Measurements from ENCODE around the gene TCERG1L. TPM values are rescaled to one million over a fixed set of nuclear protein-coding genes. Genes with fewer than 3 reads are reported as not detected.

Gene TCERG1L
- polyA plus RNA-seq, 1 donor from 2014 or later, result 0.53 TPM

DNA sequence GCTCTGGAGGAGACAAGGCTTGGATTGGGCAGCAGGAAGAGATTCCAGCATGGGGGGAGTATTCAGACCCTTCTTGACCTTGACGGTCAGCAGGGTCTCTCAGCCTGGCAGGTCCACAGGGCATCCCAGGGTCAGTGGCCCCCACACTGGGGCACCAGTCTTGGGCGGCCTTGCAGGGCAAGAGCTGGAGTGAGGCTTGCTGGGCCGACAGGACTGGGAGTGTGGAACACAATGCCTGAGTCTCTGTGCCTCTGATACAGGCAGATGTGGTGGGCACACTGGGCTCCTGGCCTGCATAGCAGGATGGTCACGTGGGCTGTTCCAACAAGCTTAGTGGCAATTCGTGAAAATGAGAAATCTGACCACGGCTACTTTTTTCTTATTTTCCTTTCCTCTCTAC, 229.7 kb downstream of the TCERG1L start:
- H3K9ac ChIP-seq (ENCODE audit: low read length), result no peak overlapping the region
- no peaks in the 10 kb centered on the region for H3F3A ChIP-seq (ENCODE audit: insufficient read depth, low read length, poor library complexity, severe bottlenecking)
- no peak overlapping the region for H3K27ac ChIP-seq (ENCODE audit: low read length)
- no peaks in the 10 kb centered on the region for H3K27me3 ChIP-seq (ENCODE audit: insufficient read depth, low read depth, low read length)
- no peaks in the 10 kb centered on the region for H3K9me2 ChIP-seq (ENCODE audit: insufficient read depth, low read length)
- H2AFZ ChIP-seq (ENCODE audit: low read depth, low read length), result no peak overlapping the region
- H4K20me1 ChIP-seq (ENCODE audit: insufficient read depth), result no peaks in the 10 kb centered on the region
- no peak for TF ChIP-seq SMC3 (conservative IDR thresholded peaks at IDR 0.05; ENCODE audit: poor library complexity)
- H3K79me2 ChIP-seq (replicated peaks; ENCODE audit: insufficient read depth, low read length), result no peaks in the 10 kb centered on the region
- H3K4me3 ChIP-seq (ENCODE audit: low read length), result no peak overlapping the region
- H3K9me3 ChIP-seq (ENCODE audit: low read length), result no peaks in the 10 kb centered on the region
- no peaks in the 10 kb centered on the region for H3K36me3 ChIP-seq (ENCODE audit: insufficient read depth, low read length)
- H3K4me2 ChIP-seq (ENCODE audit: low read length), result no peak overlapping the region

DNA sequence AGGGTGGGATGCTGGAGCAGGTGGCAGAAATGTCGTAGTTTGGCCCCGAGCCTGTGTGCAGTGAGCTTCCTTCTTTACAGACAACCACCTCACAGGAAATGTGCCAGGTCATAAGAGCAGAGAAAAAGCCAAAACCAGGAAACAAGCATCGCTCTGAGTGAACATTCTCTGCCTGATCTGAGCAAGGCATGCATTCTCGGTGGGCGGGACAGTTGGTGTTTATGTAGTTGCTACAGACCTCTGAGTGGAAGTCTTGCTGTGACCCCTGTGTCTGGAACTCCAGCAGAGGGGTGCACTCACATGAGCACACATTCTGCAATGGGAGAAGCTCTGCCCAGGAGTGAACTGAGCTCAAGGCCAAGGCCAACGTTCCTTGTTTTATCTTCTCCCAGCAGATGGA, 230.1 kb downstream of the TCERG1L start:
- H2AFZ ChIP-seq (ENCODE audit: low read depth, low read length), result no peak overlapping the region
- no peaks in the 10 kb centered on the region for H3K79me2 ChIP-seq (replicated peaks; ENCODE audit: insufficient read depth, low read length)
- H3K9me2 ChIP-seq (ENCODE audit: insufficient read depth, low read length), result no peaks in the 10 kb centered on the region
- H3K27ac ChIP-seq (ENCODE audit: low read length), result no peak overlapping the region
- no peak for TF ChIP-seq SMC3 (conservative IDR thresholded peaks at IDR 0.05; ENCODE audit: poor library complexity)
- no peak for TF ChIP-seq POLR2AphosphoS5 (IDR thresholded peaks at IDR 0.05)
- no peak for TF ChIP-seq TAF1 (IDR thresholded peaks at IDR 0.05; ENCODE audit: low read depth)
- TF ChIP-seq, protein P1, sequence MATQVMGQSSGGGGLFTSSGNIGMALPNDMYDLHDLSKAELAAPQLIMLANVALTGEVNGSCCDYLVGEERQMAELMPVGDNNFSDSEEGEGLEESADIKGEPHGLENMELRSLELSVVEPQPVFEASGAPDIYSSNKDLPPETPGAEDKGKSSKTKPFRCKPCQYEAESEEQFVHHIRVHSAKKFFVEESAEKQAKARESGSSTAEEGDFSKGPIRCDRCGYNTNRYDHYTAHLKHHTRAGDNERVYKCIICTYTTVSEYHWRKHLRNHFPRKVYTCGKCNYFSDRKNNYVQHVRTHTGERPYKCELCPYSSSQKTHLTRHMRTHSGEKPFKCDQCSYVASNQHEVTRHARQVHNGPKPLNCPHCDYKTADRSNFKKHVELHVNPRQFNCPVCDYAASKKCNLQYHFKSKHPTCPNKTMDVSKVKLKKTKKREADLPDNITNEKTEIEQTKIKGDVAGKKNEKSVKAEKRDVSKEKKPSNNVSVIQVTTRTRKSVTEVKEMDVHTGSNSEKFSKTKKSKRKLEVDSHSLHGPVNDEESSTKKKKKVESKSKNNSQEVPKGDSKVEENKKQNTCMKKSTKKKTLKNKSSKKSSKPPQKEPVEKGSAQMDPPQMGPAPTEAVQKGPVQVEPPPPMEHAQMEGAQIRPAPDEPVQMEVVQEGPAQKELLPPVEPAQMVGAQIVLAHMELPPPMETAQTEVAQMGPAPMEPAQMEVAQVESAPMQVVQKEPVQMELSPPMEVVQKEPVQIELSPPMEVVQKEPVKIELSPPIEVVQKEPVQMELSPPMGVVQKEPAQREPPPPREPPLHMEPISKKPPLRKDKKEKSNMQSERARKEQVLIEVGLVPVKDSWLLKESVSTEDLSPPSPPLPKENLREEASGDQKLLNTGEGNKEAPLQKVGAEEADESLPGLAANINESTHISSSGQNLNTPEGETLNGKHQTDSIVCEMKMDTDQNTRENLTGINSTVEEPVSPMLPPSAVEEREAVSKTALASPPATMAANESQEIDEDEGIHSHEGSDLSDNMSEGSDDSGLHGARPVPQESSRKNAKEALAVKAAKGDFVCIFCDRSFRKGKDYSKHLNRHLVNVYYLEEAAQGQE (IDR thresholded peaks at IDR 0.05; ENCODE audit: borderline replicate concordance), result no peak
- no peak for TF ChIP-seq MXI1 (conservative IDR thresholded peaks at IDR 0.05; ENCODE audit: poor library complexity, severe bottlenecking)
- no peak for TF ChIP-seq RAD21 (conservative IDR thresholded peaks at IDR 0.05)
- TF ChIP-seq EZH2 (IDR thresholded peaks at IDR 0.05; ENCODE audit: borderline replicate concordance, insufficient read depth, low read length, poor library complexity, severe bottlenecking), result no peak
- no peak for TF ChIP-seq EP300 (conservative IDR thresholded peaks at IDR 0.05; ENCODE audit: poor library complexity, severe bottlenecking)
- TF ChIP-seq, protein P2, sequence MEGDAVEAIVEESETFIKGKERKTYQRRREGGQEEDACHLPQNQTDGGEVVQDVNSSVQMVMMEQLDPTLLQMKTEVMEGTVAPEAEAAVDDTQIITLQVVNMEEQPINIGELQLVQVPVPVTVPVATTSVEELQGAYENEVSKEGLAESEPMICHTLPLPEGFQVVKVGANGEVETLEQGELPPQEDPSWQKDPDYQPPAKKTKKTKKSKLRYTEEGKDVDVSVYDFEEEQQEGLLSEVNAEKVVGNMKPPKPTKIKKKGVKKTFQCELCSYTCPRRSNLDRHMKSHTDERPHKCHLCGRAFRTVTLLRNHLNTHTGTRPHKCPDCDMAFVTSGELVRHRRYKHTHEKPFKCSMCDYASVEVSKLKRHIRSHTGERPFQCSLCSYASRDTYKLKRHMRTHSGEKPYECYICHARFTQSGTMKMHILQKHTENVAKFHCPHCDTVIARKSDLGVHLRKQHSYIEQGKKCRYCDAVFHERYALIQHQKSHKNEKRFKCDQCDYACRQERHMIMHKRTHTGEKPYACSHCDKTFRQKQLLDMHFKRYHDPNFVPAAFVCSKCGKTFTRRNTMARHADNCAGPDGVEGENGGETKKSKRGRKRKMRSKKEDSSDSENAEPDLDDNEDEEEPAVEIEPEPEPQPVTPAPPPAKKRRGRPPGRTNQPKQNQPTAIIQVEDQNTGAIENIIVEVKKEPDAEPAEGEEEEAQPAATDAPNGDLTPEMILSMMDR (IDR thresholded peaks at IDR 0.05; ENCODE audit: poor library complexity, severe bottlenecking), result no peak
- H3K4me3 ChIP-seq (ENCODE audit: low read length), result no peak overlapping the region
- H3K36me3 ChIP-seq (ENCODE audit: insufficient read depth, low read length), result no peaks in the 10 kb centered on the region
- no peaks in the 10 kb centered on the region for H4K20me1 ChIP-seq (ENCODE audit: insufficient read depth)
- H3F3A ChIP-seq (ENCODE audit: insufficient read depth, low read length, poor library complexity, severe bottlenecking), result no peaks in the 10 kb centered on the region
- no peaks in the 10 kb centered on the region for H3K9me3 ChIP-seq (ENCODE audit: low read length)
- no peaks in the 10 kb centered on the region for H3K27me3 ChIP-seq (ENCODE audit: insufficient read depth, low read depth, low read length)
- H3K4me2 ChIP-seq (ENCODE audit: low read length), result no peak overlapping the region
- no peak overlapping the region for H3K9ac ChIP-seq (ENCODE audit: low read length)

DNA sequence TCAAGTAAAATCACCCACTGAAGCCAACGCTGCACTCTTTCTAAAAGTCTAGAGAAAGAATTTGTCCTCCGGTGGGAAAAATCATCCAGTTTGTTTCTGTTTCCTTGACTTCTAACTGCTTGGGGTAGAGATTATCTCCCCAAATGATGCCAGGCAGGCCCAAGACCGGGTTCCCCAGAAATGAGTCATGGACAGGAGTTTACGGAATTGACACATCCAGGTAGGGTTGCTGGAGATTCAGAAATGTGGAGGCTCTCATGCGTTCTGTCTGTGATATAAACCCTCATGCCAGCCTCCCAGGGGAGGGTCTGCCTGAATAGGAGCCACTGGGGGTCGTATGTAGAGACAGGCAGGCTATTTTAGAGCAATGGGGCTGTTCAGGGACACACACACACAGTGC, 230.9 kb downstream of the TCERG1L start:
- Histone ChIP-seq H2AFZ (ENCODE audit: low read depth, low read length) (no peak overlapping the region), H3F3A (ENCODE audit: insufficient read depth, low read length, poor library complexity, severe bottlenecking) (no peaks in the 10 kb centered on the region), H3K4me2 (ENCODE audit: low read length) (no peak overlapping the region), H3K9me3 (ENCODE audit: low read length) (no peaks in the 10 kb centered on the region), H4K20me1 (ENCODE audit: insufficient read depth) (no peaks in the 10 kb centered on the region), H3K27me3 (ENCODE audit: insufficient read depth, low read depth, low read length) (no peaks in the 10 kb centered on the region), H3K36me3 (ENCODE audit: insufficient read depth, low read length) (no peaks in the 10 kb centered on the region), H3K9me2 (ENCODE audit: insufficient read depth, low read length) (no peaks in the 10 kb centered on the region), H3K79me2 (replicated peaks; ENCODE audit: insufficient read depth, low read length) (no peaks in the 10 kb centered on the region), H3K4me3 (ENCODE audit: low read length) (no peak overlapping the region), H3K27ac (ENCODE audit: low read length) (no peak overlapping the region), H3K9ac (ENCODE audit: low read length) (no peak overlapping the region)
- TF ChIP-seq, protein P1 (IDR thresholded peaks at IDR 0.05; ENCODE audit: borderline replicate concordance), result no peak
- TF ChIP-seq EZH2 (IDR thresholded peaks at IDR 0.05; ENCODE audit: borderline replicate concordance, insufficient read depth, low read length, poor library complexity, severe bottlenecking) (no peak), SMC3 (conservative IDR thresholded peaks at IDR 0.05; ENCODE audit: poor library complexity) (no peak), MXI1 (conservative IDR thresholded peaks at IDR 0.05; ENCODE audit: poor library complexity, severe bottlenecking) (no peak)
